HG03521 (cell line): ENCODE data around the gene KIF5A.
"Not testable (repeated sequence)": the region's sequence is repeated elsewhere in the genome, so short reads cannot be mapped to it uniquely, and the experiment has no call there.

ENCODE experiments used
- ATAC-seq: cut with Tn5 transposase; IDR thresholded peaks from one replicate; pipeline ENCODE4 v1.9.1; 2021; ENCODE audit warnings: mild to moderate bottlenecking, moderate library complexity; ENCODE audit not compliant: unreplicated experiment

KIF5A gene

GRCh38 chr12:57617942-57618341 lies 68.1 kb downstream of the KIF5A start:
- no peak for ATAC-seq

- ATAC-seq = not testable (repeated sequence)
Observed at GRCh38 chr12:57618431-57618830, 68.6 kb downstream of the KIF5A start.

- ATAC-seq = no peak
Observed at GRCh38 chr12:57618966-57619433, 69.2 kb downstream of the KIF5A start.

GRCh38 chr12:57619434-57620244 lies 69.8 kb downstream of the KIF5A start:
- no peak for ATAC-seq

- ATAC-seq = no peak
Observed at GRCh38 chr12:57620245-57620935, 70.5 kb downstream of the KIF5A start.

GRCh38 chr12:57620936-57621496 lies 71.2 kb downstream of the KIF5A start:
- ATAC-seq = no peak

GRCh38 chr12:57621497-57622292 lies 71.9 kb downstream of the KIF5A start:
- ATAC-seq = no peak

- ATAC-seq = no peak
Observed at GRCh38 chr12:57622293-57623245, 72.7 kb downstream of the KIF5A start.

GRCh38 chr12:57623385-57623784 lies 73.5 kb downstream of the KIF5A start:
- no peak for ATAC-seq

- no peak for ATAC-seq
Observed at GRCh38 chr12:57623811-57624390, 74.1 kb downstream of the KIF5A start.

GRCh38 chr12:57624441-57625220 lies 74.8 kb downstream of the KIF5A start:
- ATAC-seq = no peak

- ATAC-seq = no peak
Observed at GRCh38 chr12:57625261-57626032, 75.6 kb downstream of the KIF5A start.

GRCh38 chr12:57626111-57626920 lies 76.5 kb downstream of the KIF5A start:
- ATAC-seq = no peak

- ATAC-seq = no peak
Observed at GRCh38 chr12:57626921-57627445, 77.1 kb downstream of the KIF5A start.

- ATAC-seq = no peak
Observed at GRCh38 chr12:57627501-57628279, 77.8 kb downstream of the KIF5A start.
